Stimulated activated CD8-positive, alpha-beta memory T cell treated with anti-CD3 and anti-CD28 coated beads, Interleukin-7, amount 100 ng/mL, for 48 hours (primary cell): Measurements from ENCODE around the gene ITK.

ENCODE experiments used
- DNase-seq, 2 donors: peaks; one replicate each; pipeline ENCODE4 v3.0.0-alpha.2; 2020; ENCODE audit warnings: low read depth in 1 of 2; ENCODE audit errors: extremely low read depth in 1 of 2

The ITK gene

GRCh38 chr5:157303667-157304327 is 123.2 kb downstream of the ITK start:
- no peak for DNase-seq
